DOHH2 (cell line): ENCODE data around the gene BMP6.
"Not testable (repeated sequence)": the region's sequence is repeated elsewhere in the genome, so short reads cannot be mapped to it uniquely, and the experiment has no call there.

Experiments
- H3F3A ChIP-seq: fragments of 200-600 bp; sonication (generic), shearing (Covaris generic); 2 replicates; pipeline ENCODE4 v1.6.0; 2016; ENCODE audit warnings: antibody characterized with exemption, mild to moderate bottlenecking; ENCODE audit not compliant: control insufficient read depth, insufficient read depth
- H3K27ac ChIP-seq: fragments of 200-600 bp; sonication (generic); 2 replicates; pipeline ENCODE4 v1.5.1; 2014; ENCODE audit warnings: low read depth, mild to moderate bottlenecking, low read length, moderate library complexity
- H3K27me3 ChIP-seq: fragments of 200-600 bp; sonication (generic); 2 replicates; pipeline ENCODE4 v1.6.1; 2014; ENCODE audit warnings: mild to moderate bottlenecking, low read length, mixed read lengths; ENCODE audit not compliant: control insufficient read depth
- H3K36me3 ChIP-seq: fragments of 200-600 bp; sonication (generic); 2 replicates; pipeline ENCODE4 v1.6.1; 2014; ENCODE audit warnings: mild to moderate bottlenecking, low read length, moderate library complexity, mixed read lengths; ENCODE audit not compliant: control insufficient read depth
- H3K4me1 ChIP-seq: fragments of 200-600 bp; sonication (generic); 2 replicates; pipeline ENCODE4 v1.6.1; 2014; ENCODE audit warnings: mild to moderate bottlenecking, low read length, mixed read lengths; ENCODE audit not compliant: control insufficient read depth
- H3K4me2 ChIP-seq: fragments of 200-600 bp; sonication (generic); 2 replicates; pipeline ENCODE4 v1.6.0; 2014; ENCODE audit warnings: mild to moderate bottlenecking, low read length, moderate library complexity
- H3K4me3 ChIP-seq: fragments of 200-600 bp; sonication (generic); 2 replicates; pipeline ENCODE4 v1.5.1; 2014; ENCODE audit warnings: mild to moderate bottlenecking, low read length, mixed read lengths
- H3K79me2 ChIP-seq: fragments of 200-600 bp; sonication (generic); 2 replicates; pipeline ENCODE4 v1.6.1; 2014; ENCODE audit warnings: mild to moderate bottlenecking, low read length, mixed read lengths; ENCODE audit not compliant: control insufficient read depth
- H3K9me2 ChIP-seq: fragments of 200-600 bp; sonication (generic); replicated peaks from 2 replicates; pipeline ENCODE4 v1.6.1; 2014; ENCODE audit warnings: mild to moderate bottlenecking, low read length, mixed read lengths; ENCODE audit not compliant: control insufficient read depth
- H3K9me3 ChIP-seq: fragments of 200-600 bp; sonication (generic); 2 replicates; pipeline ENCODE4 v1.6.1; 2014; ENCODE audit warnings: antibody characterized with exemption, low read length, mixed read lengths; ENCODE audit not compliant: control insufficient read depth, insufficient read depth
- H4K20me1 ChIP-seq: fragments of 200-600 bp; sonication (generic); 2 replicates; pipeline ENCODE4 v1.6.0; 2014; ENCODE audit warnings: low read depth, mild to moderate bottlenecking, antibody characterized with exemption, low read length, moderate library complexity; ENCODE audit not compliant: control insufficient read depth, insufficient read depth
- EZH2phosphoT487 ChIP-seq: fragments of 200-600 bp; sonication (generic); IDR thresholded peaks from 2 replicates; pipeline ENCODE4 v1.6.1; 2017; ENCODE audit warnings: borderline replicate concordance, mild to moderate bottlenecking, antibody characterized with exemption, low read length, moderate library complexity, mixed read lengths
- TF ChIP-seq, protein P1 (sequence below): fragments of 200-600 bp; sonication (generic); IDR thresholded peaks from one replicate; pipeline ENCODE4 v1.5.1; 2014; ENCODE audit warnings: antibody characterized with exemption, mild to moderate bottlenecking, low read depth, low read length; ENCODE audit not compliant: poor library complexity, severe bottlenecking

Gene BMP6

DNA sequence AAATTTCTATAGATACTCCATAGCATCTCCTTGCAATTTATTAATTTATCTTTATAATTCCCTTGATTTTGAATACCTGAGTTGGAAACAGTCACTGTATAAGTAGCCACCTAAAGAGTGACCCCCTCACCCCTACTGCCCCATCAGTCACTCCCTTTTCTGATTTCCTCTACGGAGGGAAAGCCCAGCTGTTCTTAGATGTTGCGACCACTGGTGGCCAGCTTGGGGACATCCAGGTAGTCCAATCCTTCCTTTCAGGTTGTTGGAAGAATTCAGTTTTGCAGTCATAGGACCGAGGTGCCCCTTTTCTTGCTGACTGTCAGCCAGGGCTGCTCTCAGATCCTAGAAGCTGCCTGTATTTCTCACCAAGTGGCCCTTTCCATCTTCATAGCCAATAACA lies 87.8 kb downstream of the BMP6 start:
- H4K20me1 ChIP-seq: no peaks in the 10 kb centered on the region
- H3F3A ChIP-seq: no peaks in the 10 kb centered on the region
- no peaks in the 10 kb centered on the region for H3K9me3 ChIP-seq
- H3K4me1 ChIP-seq: no peaks in the 10 kb centered on the region
- TF ChIP-seq, protein P1, sequence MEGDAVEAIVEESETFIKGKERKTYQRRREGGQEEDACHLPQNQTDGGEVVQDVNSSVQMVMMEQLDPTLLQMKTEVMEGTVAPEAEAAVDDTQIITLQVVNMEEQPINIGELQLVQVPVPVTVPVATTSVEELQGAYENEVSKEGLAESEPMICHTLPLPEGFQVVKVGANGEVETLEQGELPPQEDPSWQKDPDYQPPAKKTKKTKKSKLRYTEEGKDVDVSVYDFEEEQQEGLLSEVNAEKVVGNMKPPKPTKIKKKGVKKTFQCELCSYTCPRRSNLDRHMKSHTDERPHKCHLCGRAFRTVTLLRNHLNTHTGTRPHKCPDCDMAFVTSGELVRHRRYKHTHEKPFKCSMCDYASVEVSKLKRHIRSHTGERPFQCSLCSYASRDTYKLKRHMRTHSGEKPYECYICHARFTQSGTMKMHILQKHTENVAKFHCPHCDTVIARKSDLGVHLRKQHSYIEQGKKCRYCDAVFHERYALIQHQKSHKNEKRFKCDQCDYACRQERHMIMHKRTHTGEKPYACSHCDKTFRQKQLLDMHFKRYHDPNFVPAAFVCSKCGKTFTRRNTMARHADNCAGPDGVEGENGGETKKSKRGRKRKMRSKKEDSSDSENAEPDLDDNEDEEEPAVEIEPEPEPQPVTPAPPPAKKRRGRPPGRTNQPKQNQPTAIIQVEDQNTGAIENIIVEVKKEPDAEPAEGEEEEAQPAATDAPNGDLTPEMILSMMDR: no peak
- no peak for TF ChIP-seq EZH2phosphoT487
- H3K4me3 ChIP-seq: no peak overlapping the region
- H3K9me2 ChIP-seq: no peaks in the 10 kb centered on the region
- no peak overlapping the region for H3K4me2 ChIP-seq
- no peak overlapping the region for H3K27ac ChIP-seq
- H3K27me3 ChIP-seq: no peaks in the 10 kb centered on the region
- H3K79me2 ChIP-seq: no peaks in the 10 kb centered on the region
- no peaks in the 10 kb centered on the region for H3K36me3 ChIP-seq

DNA sequence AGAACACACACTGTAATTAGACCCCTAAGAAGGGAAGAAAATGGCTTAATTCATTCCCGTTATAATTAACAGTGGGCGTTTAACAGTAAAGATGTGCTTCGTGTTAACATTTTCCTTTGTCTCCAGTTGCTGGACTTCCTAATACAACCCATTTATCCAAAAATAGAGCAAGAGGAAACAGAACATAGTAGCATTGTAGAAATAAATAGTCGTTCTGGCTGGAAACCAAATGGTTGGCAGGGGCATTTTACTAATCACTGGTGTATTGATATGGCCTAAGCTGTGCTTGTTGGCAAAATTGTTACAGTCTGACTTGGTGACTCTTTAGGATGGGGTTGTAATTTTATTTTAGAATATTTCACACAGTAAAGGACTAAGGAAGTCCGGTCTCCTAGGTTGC lies 89.8 kb downstream of the BMP6 start:
- no peaks in the 10 kb centered on the region for H3K4me1 ChIP-seq
- no peaks in the 10 kb centered on the region for H4K20me1 ChIP-seq
- H3K27me3 ChIP-seq: no peaks in the 10 kb centered on the region
- H3K9me2 ChIP-seq: no peaks in the 10 kb centered on the region
- no peaks in the 10 kb centered on the region for H3K79me2 ChIP-seq
- H3K36me3 ChIP-seq: no peaks in the 10 kb centered on the region
- no peaks in the 10 kb centered on the region for H3F3A ChIP-seq
- H3K9me3 ChIP-seq: no peaks in the 10 kb centered on the region
- TF ChIP-seq, protein P1: no peak
- no peak for TF ChIP-seq EZH2phosphoT487
- no peak overlapping the region for H3K4me2 ChIP-seq
- H3K4me3 ChIP-seq: no peak overlapping the region
- H3K27ac ChIP-seq: no peak overlapping the region

DNA sequence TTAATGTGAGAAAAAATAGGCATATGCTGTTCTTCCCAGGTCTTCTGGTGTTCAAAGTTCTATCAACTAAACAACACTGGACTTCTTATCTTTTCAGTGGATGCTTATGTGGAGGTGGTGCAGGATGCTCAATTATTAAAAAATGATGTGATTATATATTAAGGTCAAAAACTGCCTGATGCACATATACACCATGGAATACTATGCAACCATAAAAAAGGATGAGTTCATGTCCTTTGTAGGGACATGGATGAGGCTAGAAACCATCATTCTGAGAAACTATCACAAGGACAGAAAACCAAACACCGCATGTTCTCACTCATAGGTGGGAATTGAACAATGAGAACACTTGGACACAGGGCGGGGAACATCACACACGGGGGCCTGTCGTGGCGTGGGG lies 91.3 kb downstream of the BMP6 start:
- not testable (repeated sequence) for H3K4me2 ChIP-seq, H3F3A ChIP-seq, H3K4me1 ChIP-seq, H3K9me3 ChIP-seq, H3K9me2 ChIP-seq, H3K4me3 ChIP-seq, H3K36me3 ChIP-seq, H4K20me1 ChIP-seq, H3K27ac ChIP-seq, H3K27me3 ChIP-seq, H3K79me2 ChIP-seq

DNA sequence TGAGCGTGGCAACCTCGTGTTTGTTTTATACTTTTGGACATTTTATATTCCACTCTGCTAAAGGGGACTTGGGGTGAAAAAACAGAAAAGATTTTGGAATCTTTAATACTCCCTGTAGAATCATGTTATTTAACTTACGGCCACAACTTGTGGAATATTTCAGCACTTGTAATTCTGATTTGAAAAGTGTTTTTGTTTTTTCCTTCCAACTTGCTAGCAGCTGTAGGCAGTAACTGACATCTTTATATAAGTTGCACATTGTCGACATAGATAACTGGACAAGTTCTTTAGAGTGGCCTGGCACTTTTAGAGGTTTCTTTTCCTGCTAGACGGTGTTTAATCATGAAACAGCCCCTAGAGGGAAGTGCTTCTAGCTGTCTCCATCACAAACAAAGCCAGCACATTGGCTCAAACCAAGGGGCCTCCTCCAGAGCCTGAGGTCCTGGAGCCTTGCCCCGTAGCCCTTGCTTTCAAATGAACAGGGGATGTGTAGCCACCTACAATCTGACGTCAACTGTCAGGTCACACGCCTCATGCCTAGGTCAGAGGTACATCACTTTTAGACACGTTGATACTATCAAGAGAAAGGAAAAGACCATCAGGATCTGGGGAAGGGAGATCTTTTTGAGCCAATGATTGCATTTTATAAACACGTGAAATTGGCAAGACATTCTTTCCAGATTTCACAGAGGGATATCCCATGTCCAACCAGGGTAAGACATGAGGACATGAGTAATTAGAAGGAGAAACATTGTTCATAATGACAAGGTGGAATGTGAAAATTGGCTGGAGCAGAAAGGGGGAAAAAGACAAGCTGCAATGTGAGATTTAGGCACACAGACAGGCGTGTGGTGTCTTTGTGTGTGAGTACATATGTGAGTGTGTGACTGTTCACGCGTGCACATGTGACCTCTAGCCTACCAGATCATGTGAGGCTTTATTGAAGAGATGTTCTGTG lies 92.6 kb downstream of the BMP6 start:
- Histone ChIP-seq H4K20me1 (no peaks in the 10 kb centered on the region), H3K27ac (no peak overlapping the region), H3K9me2 (no peaks in the 10 kb centered on the region), H3K36me3 (no peaks in the 10 kb centered on the region), H3K4me3 (no peak overlapping the region), H3K9me3 (no peaks in the 10 kb centered on the region), H3K4me1 (no peaks in the 10 kb centered on the region), H3K4me2 (no peak overlapping the region), H3F3A (no peaks in the 10 kb centered on the region), H3K79me2 (no peaks in the 10 kb centered on the region), H3K27me3 (no peaks in the 10 kb centered on the region)
- no peak for TF ChIP-seq EZH2phosphoT487
- TF ChIP-seq, protein P1: no peak
